Measurements from ENCODE around the gene USP20.

USP20 gene

DNA sequence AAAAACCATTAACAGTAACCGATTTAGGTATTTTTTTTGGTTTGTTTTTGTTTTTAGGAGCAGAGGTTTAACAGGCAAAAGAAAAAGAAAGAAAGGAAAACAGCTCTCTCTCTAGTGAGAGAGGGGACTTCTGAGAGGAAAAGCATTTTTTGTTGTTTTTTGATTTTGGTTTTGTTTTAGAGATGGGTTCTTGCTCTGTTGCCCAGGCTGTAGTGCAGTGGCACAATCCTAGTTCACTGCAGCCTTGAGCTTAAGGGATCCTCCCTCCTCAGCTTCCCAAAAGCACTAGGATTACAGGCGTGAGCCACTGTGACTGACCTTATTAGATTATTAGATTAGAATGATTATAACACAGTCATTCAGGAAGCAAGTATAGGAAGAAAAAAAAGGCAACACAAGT lies 10.1 kb downstream of the USP20 start (continued):
- TF ChIP-seq, protein P1, sequence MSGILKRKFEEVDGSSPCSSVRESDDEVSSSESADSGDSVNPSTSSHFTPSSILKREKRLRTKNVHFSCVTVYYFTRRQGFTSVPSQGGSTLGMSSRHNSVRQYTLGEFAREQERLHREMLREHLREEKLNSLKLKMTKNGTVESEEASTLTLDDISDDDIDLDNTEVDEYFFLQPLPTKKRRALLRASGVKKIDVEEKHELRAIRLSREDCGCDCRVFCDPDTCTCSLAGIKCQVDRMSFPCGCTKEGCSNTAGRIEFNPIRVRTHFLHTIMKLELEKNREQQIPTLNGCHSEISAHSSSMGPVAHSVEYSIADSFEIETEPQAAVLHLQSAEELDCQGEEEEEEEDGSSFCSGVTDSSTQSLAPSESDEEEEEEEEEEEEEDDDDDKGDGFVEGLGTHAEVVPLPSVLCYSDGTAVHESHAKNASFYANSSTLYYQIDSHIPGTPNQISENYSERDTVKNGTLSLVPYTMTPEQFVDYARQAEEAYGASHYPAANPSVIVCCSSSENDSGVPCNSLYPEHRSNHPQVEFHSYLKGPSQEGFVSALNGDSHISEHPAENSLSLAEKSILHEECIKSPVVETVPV (CRISPR knock-in tag; IDR thresholded peaks at IDR 0.05): no peak
- TF ChIP-seq ZC3H10 (CRISPR knock-in tag; IDR thresholded peaks at IDR 0.05) (no peak), GLIS3 (CRISPR knock-in tag; IDR thresholded peaks at IDR 0.05) (no peak), SNAI2 (CRISPR knock-in tag; IDR thresholded peaks at IDR 0.05) (no peak), CSDC2 (CRISPR knock-in tag; IDR thresholded peaks at IDR 0.05) (no peak), TCF4 (CRISPR knock-in tag; IDR thresholded peaks at IDR 0.05; ENCODE audit: borderline replicate concordance) (no peak)
- TF ChIP-seq, protein P2, sequence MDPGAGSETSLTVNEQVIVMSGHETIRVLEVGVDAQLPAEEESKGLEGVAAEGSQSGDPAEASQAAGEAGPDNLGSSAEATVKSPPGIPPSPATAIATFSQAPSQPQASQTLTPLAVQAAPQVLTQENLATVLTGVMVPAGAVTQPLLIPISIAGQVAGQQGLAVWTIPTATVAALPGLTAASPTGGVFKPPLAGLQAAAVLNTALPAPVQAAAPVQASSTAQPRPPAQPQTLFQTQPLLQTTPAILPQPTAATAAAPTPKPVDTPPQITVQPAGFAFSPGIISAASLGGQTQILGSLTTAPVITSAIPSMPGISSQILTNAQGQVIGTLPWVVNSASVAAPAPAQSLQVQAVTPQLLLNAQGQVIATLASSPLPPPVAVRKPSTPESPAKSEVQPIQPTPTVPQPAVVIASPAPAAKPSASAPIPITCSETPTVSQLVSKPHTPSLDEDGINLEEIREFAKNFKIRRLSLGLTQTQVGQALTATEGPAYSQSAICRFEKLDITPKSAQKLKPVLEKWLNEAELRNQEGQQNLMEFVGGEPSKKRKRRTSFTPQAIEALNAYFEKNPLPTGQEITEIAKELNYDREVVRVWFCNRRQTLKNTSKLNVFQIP (CRISPR knock-in tag; IDR thresholded peaks at IDR 0.05; ENCODE audit: borderline replicate concordance, low read depth): no peak

DNA sequence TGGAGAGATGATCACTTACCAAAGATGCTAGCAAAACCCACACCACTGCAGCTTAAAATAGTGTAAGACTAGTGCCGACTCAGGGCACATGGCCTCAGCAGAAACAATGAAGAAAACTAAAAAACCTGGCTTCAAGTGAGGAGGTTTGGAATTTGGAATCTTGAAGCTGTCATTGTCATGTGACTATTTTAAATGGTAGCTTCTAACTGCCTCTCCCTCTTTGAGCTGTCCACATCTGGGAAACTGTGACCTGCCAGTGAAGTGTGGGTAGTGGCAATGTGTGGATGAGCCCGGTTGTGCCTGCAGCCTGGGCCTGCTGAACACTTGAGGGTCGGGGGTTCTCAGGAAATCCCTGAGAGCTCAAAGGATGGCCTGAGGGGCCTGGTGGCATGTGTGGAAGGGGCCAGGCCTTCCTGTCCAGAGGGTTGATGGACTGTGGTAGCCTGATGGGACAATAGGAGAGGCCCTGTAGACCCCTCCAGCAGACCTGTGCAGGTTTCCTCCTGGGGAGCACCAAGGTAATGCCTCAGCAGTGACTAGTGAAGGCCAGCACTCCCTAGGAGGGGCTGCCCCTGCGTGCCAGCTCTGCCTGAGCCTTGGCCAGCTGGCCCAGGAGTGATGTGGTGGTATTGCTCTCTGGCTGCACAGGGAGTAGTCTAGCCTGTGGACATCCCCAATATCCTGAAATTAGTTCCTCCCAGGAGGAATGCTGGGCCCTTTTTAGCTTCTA lies 13.6 kb downstream of the USP20 start:
- ATAC-seq: no peak
- TF ChIP-seq ZNF565 (CRISPR knock-in tag; conservative IDR thresholded peaks at IDR 0.05; ENCODE audit: low read depth): no peak
- TF ChIP-seq, protein P3, sequence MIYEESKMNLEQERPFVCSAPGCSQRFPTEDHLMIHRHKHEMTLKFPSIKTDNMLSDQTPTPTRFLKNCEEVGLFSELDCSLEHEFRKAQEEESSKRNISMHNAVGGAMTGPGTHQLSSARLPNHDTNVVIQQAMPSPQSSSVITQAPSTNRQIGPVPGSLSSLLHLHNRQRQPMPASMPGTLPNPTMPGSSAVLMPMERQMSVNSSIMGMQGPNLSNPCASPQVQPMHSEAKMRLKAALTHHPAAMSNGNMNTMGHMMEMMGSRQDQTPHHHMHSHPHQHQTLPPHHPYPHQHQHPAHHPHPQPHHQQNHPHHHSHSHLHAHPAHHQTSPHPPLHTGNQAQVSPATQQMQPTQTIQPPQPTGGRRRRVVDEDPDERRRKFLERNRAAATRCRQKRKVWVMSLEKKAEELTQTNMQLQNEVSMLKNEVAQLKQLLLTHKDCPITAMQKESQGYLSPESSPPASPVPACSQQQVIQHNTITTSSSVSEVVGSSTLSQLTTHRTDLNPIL (CRISPR knock-in tag; IDR thresholded peaks at IDR 0.05; ENCODE audit: low read depth): no peak
- no peak for TF ChIP-seq ESRRG (CRISPR knock-in tag; IDR thresholded peaks at IDR 0.05)
- no peak for TF ChIP-seq ZNF70 (CRISPR knock-in tag; IDR thresholded peaks at IDR 0.05)
- no peak for TF ChIP-seq TCF4 (CRISPR knock-in tag; IDR thresholded peaks at IDR 0.05; ENCODE audit: borderline replicate concordance)
- no peak for TF ChIP-seq GLIS3 (CRISPR knock-in tag; IDR thresholded peaks at IDR 0.05)
- TF ChIP-seq CSDC2 (CRISPR knock-in tag; IDR thresholded peaks at IDR 0.05): no peak
- no peak for TF ChIP-seq ZFP3 (CRISPR knock-in tag; IDR thresholded peaks at IDR 0.05)
- TF ChIP-seq, protein P4, sequence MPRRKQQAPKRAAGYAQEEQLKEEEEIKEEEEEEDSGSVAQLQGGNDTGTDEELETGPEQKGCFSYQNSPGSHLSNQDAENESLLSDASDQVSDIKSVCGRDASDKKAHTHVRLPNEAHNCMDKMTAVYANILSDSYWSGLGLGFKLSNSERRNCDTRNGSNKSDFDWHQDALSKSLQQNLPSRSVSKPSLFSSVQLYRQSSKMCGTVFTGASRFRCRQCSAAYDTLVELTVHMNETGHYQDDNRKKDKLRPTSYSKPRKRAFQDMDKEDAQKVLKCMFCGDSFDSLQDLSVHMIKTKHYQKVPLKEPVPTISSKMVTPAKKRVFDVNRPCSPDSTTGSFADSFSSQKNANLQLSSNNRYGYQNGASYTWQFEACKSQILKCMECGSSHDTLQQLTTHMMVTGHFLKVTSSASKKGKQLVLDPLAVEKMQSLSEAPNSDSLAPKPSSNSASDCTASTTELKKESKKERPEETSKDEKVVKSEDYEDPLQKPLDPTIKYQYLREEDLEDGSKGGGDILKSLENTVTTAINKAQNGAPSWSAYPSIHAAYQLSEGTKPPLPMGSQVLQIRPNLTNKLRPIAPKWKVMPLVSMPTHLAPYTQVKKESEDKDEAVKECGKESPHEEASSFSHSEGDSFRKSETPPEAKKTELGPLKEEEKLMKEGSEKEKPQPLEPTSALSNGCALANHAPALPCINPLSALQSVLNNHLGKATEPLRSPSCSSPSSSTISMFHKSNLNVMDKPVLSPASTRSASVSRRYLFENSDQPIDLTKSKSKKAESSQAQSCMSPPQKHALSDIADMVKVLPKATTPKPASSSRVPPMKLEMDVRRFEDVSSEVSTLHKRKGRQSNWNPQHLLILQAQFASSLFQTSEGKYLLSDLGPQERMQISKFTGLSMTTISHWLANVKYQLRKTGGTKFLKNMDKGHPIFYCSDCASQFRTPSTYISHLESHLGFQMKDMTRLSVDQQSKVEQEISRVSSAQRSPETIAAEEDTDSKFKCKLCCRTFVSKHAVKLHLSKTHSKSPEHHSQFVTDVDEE (CRISPR knock-in tag; IDR thresholded peaks at IDR 0.05): no peak

DNA sequence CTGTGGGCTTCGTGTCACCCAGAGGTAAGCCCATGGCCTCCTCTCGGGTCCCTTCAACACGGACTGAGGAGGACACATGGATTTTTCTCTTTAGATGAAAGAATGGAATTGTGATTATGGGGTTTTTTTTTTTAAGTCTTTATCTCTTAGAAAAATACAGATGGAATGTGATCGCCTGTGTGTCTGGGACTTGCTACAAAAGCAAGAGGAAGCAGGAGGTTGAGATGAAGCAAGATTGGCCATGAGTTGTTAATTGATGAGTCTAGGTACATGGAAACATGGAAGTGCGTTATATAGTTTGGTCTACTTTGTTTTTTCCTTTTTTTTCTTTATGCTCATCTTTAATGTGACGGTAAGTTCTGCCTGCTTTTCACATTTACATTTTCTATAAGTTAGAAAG lies 14.6 kb downstream of the USP20 start:
- no peak for TF ChIP-seq CSDC2 (CRISPR knock-in tag; IDR thresholded peaks at IDR 0.05)
- no peak for TF ChIP-seq ESRRG (CRISPR knock-in tag; IDR thresholded peaks at IDR 0.05)
- TF ChIP-seq OSR1 (CRISPR knock-in tag; IDR thresholded peaks at IDR 0.05): no peak
- TF ChIP-seq, protein P5, sequence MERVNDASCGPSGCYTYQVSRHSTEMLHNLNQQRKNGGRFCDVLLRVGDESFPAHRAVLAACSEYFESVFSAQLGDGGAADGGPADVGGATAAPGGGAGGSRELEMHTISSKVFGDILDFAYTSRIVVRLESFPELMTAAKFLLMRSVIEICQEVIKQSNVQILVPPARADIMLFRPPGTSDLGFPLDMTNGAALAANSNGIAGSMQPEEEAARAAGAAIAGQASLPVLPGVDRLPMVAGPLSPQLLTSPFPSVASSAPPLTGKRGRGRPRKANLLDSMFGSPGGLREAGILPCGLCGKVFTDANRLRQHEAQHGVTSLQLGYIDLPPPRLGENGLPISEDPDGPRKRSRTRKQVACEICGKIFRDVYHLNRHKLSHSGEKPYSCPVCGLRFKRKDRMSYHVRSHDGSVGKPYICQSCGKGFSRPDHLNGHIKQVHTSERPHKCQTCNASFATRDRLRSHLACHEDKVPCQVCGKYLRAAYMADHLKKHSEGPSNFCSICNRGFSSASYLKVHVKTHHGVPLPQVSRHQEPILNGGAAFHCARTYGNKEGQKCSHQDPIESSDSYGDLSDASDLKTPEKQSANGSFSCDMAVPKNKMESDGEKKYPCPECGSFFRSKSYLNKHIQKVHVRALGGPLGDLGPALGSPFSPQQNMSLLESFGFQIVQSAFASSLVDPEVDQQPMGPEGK (CRISPR knock-in tag; IDR thresholded peaks at IDR 0.05; ENCODE audit: borderline replicate concordance): no peak
- TF ChIP-seq RARB (CRISPR knock-in tag; IDR thresholded peaks at IDR 0.05): no peak
- TF ChIP-seq, protein P4 (CRISPR knock-in tag; IDR thresholded peaks at IDR 0.05): no peak
- no peak for ATAC-seq
